SW 1271 (cell line): ENCODE measurements around the gene SORBS1.

Source experiments
- DNase-seq, 2 experiments: peaks; one replicate each; lab custom pipeline; 2025; lab: John Stamatoyannopoulos, UW

The SORBS1 gene

DNA sequence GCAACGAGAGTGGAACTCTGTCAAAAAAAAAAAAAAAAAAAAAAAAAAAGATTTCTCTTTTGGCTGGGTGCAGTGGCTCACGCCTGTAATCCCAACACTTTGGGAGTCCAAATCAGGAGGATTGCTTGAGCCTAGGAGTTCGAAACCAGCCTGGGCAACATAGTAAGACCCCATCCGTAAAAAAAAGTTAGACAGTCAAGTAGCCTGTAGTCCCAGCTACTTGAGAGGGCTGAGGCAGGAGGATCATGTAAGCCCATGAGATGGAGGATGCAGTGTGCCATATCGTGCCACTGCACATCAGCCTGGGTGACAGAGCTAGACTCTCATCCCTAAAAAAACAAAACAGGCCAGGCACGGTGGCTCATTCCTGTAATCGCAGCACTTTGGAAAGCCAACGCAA is 295.6 kb downstream of the SORBS1 start:
- DNase-seq: no peak

DNA sequence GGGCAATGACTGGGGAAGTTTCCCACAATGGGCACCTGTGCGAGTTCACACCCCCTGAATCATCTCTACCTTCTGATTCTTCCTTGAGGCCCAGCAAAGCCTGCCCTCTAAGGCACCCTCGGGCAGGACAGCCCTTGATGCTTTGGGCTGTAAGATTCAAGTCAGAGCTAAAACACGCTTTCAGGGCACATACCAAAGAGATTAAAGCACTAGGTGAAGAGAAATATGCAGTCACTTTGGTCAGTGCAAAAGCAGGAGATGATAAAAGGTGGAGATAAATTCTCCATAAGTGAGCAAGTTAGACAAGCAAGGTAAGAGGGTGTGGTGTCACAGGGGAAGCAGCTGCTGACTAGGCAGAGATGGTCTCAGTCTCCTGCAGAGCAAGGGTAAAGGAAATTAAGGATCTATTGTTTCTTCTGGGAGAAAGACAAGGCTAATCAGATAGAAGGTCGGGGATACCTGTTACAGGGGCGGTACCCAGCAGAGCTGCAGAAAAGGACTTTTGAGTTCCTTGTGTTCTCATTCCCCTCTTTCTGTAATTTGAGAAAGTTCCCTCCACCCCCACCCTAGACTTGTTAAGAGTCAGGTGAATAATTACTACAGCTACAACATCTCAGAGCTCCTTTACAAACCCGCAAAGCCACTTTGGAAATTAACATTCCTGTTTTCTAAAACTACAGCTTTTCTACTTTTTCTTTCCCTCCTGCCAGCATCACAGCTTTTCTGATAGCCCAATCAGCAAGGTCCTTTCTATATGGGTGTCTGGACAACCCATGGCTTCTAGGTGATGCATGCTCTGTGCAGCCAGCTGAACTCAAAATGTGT is 296.7 kb downstream of the SORBS1 start:
- no peak for DNase-seq

DNA sequence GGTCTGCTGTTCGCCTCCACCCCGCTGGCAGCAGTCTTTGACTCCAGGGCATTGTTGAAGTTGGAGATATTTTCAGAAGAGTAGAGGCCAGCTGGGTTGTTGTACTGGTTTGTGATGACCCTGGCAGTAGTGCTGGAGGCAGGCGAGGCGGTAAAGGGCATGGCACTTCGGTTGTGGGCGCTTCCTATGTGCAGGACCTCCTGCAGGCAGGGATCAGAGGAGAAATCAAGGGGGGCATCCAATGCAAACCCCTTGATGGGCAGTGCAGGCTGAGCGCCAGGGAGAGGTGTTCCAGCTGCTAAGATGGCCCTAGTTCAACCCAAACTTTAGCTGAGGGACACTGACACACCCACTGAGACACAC is 297.3 kb downstream of the SORBS1 start:
- no peak for DNase-seq

DNA sequence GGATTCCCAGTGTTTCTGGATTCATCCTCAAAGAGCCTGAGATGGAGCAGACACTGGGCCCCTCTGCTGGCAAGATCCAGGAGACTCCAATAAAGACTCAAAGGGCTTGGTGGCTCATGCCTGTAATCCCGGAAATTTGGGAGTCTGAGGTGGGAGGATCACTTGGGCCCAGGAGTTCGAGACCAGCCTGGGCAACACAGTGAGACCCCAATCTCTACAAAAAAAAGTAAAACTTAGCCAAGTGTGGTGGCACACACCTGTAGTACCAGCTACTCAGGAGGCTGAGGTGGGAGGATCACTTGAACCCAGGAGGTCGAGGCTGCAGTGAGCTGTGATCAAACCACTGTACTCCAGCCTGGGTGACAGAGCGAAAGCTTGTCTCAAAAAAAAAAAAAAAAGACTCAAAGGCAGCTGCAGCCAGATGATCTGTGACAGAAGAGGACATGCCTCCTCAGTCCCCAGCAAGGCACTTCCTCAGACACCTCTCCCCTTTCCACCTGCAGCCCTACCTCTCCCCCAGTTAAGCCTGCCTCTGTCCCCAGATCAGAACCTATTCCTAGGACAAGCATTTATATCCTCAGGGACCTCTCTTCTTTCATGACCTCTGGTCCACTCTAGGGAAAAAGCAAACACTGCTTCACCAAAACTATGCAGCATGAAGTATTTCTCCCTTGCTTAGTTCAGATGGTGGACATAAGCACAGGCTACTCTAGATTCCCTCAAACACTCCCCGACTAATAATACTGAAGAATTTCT is 298.2 kb downstream of the SORBS1 start:
- no peak for DNase-seq

DNA sequence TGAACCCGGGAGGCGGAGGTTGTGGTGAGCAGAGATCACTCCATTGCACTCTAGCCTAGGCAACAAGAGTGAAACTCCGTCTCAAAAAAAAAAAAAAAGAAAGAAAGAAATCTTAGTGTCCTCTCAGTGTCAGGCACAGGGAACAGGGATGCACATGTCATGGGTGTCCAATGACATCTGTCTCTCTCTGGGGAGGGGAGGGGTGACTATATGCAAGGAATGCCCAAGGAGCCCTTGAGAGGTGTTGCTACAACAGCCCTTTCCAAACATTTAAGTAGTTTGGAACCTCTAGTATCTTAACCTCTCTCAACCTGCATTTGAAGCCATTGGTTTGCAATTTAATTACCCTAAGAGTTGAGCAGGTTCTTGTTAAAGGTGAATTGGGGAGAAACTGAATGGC is 299.2 kb downstream of the SORBS1 start:
- DNase-seq: no peak
